ENCODE measurements around the gene ARL3.

Gene ARL3

GRCh38 chr10:102633287-102633686 lies 80.9 kb downstream of the ARL3 start:
- no peak for DNase-seq

DNA sequence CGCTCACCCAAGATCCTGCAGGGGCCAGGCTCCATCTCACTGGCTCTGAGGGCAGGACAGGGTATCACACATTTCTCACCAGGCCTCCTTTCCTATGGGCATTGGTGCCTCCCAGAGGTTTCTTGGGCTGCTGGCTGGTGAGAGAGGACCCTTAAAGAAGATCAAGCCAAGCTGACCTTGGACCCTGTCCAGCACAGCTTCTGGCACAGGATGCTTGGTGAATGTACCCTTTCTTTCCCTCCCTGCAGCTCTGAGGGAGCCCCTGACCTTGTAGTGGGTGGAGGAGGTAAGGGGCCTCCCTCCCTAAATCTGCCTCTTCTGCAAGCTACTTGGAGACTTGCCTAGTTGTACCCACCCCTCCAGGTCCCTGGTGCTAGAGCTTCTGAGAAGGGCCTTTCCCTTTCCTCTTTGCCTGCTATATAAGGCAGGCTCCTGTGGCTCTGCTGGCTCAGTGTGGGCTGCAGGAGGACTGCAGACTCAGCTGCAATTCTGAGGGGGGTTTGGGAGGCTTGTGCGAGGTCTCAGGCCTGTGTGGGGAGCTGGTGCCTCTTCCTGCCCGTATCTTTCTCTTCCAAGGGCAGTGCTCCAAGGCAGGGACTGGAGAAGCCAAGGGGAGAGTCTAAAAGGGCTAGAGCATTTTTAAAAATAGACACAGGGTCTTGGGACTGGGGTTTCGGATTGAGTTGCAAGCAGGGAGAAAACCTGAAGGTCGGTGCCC lies 81.6 kb downstream of the ARL3 start:
- DNase-seq = no peak

- DNase-seq = no peak
Measured at GRCh38 chr10:102631525-102632393, 82.4 kb downstream of the ARL3 start.

GRCh38 chr10:102630663-102631062 lies 83.5 kb downstream of the ARL3 start:
- no peak for DNase-seq

GRCh38 chr10:102629661-102630614 lies 84.3 kb downstream of the ARL3 start:
- no peak for DNase-seq

DNA sequence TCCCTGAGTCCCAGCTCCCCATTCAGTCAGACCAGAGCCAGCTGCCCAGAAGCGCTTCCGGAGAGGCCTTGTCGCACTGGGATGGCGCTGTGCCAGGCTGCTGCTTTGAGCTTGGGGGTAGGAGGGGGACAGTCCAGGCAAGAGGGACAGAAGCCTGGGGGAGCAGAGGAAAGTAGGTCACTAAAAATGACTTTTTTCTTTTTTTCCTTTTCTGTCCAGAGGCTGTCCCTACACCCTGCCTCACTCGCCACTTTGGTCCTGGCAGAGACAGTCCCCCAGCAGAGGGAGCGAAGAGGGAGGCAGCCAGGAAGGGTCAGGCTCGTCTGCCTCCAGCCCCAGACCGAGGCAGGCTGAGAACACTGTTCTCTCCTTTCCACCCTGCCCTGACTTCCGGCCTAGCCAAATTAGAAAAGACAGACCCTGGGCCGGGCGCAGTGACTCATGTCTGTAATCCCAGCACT lies 85.7 kb downstream of the ARL3 start:
- DNase-seq = no peak

DNA sequence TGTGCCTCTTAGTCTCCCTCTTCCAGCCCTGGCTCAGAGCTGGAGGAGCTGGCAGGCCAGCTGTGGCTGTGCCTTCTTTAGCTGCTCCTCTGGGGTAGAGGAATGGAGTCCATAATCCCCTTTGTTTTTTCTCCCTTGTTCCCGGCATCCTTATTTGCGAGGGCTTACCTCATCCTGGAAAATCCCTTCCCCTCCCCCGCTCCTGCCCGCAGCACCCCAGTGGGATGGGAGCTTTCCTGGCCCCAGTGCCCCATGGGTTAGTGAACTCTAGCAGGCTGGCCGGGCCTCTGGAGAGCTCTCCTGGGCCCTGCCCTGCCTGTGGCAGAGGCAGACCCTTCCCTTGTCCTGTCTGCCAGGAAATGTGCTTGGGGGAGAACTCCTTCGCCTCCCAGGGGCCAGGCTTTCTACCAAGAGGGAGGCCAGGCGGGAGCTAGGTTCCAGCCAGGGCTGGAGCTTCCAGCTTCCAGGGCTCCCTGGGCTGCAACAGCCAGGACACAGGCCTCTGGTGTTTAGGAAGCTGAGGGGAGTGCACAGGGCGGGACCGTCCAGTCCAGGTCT lies 86.4 kb downstream of the ARL3 start:
- DNase-seq = no peak

DNA sequence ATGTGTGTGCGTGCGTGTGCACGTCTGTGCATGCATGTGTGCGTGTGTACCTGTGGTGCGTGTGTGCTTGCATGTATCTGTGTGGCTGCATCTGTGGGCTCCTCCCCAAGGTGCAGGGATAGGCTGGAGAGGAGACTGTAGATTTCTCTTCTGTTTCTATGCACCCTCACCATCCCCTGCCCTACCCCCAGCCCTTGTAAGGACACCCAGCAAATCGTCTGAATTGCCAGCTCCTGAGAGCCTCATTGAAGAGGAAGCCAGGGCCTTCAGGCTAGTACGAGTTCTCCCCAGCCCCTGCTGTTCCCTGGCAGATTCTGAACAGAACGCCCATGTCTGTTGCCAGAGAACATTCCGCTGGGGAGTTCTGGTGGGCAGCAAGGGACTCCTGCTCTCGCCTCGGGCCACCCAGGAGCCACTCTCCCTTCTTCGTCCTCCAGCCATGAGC lies 86.9 kb downstream of the ARL3 start:
- DNase-seq = no peak

GRCh38 chr10:102626026-102626685 lies 88.0 kb downstream of the ARL3 start:
- DNase-seq = no peak

- no peak for DNase-seq
Measured at GRCh38 chr10:102624751-102625645, 89.2 kb downstream of the ARL3 start.

DNA sequence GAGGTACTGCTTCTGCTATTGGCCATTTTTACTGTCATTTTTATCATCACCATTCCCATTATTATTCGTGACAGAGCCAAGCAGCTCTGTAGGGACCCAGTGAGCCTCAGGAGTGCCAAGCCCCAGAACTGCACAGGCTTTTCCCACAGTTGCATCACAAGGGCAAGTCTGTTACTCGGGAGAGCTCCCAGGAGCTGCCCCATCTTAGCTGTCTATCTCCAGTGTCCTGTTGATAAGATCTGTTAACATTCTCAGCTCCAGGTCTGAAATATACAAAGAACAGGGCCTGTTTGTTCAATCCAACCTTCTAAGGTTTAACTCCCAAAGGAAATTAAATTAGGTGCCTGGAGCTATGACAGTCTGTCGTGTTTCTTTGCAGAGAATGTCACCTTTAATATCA lies 90.1 kb downstream of the ARL3 start:
- no peak for DNase-seq
